PFSK-1 (cell line): Measurements from ENCODE around the gene ROMO1.

Experiments used
- FOXP2 ChIP-seq: optimal IDR thresholded peaks from 2 replicates; pipeline ENCODE3; 2011; ENCODE audit warnings: borderline replicate concordance, control low read depth, inconsistent platforms; ENCODE audit not compliant: insufficient read depth; ENCODE audit errors: extremely low read length, extremely low read depth
- POLR2AphosphoS5 ChIP-seq: IDR thresholded peaks from 2 replicates; pipeline ENCODE4 v1.6.1; 2012; ENCODE audit warnings: low read depth, mild to moderate bottlenecking, control low read depth, low read length, moderate library complexity
- SIN3A ChIP-seq: IDR thresholded peaks from 2 replicates; pipeline ENCODE4 v1.6.1; 2012; ENCODE audit warnings: mild to moderate bottlenecking, low read length, moderate library complexity, borderline replicate concordance; ENCODE audit not compliant: insufficient read depth
- TAF1 ChIP-seq: IDR thresholded peaks from 2 replicates; pipeline ENCODE4 v1.6.1; 2012; ENCODE audit warnings: low read length, control low read depth, borderline replicate concordance; ENCODE audit not compliant: insufficient read depth
- TF ChIP-seq, protein P1 (sequence below), 2 experiments: IDR thresholded peaks; 2 replicates each; pipeline versions ENCODE4 v1.6.1 to v1.8.0; 2011 to 2012; ENCODE audit warnings: low read depth in 2 of 2, low read length in 2 of 2, control low read depth in 1 of 2, inconsistent platforms in 1 of 2, mild to moderate bottlenecking in 1 of 2, moderate library complexity in 1 of 2; ENCODE audit not compliant: insufficient read depth in 1 of 2

ROMO1 gene

DNA sequence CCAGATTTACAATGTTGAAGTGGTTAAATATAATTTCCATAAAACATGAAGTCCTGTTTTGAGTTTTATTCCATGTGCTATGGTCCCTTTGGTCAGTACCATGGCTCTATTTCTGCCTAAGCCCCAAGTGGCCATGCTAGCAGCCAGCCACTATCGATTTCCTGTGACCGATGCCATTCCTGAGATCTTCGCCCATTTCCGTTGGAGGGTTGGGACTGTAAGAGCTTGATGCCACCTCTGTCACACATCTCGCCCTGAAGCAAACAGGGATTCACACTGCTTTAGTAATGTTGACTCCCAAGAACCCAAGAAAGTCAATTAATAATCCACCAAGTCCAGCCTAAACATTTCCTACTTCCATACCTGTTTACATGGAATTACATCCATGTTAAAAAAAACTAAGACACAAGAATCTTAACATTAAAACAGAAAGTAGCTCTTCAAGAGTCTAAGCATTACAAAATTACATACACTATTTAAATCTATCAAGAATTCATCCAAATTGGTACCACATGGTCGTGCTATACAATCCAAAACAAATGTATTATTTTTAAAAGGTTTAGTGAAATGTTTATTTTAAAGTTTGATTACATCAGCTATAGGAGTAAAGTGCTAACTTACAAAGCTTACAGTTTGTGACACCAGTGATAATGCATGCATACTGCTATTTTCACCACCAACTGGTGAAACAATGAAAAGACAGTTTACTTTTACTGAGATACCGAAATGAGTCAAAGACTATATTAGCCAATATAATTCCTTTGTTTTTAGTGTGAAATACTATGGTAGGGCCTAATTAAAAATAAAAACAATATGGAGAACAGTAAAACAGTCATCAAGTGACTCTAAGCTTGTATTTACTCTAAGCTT, 40.3 kb downstream of the ROMO1 start:
- TF ChIP-seq TAF1: no peak
- TF ChIP-seq POLR2AphosphoS5: peak; percentile 4; the same call in 1 of the 2 replicates

DNA sequence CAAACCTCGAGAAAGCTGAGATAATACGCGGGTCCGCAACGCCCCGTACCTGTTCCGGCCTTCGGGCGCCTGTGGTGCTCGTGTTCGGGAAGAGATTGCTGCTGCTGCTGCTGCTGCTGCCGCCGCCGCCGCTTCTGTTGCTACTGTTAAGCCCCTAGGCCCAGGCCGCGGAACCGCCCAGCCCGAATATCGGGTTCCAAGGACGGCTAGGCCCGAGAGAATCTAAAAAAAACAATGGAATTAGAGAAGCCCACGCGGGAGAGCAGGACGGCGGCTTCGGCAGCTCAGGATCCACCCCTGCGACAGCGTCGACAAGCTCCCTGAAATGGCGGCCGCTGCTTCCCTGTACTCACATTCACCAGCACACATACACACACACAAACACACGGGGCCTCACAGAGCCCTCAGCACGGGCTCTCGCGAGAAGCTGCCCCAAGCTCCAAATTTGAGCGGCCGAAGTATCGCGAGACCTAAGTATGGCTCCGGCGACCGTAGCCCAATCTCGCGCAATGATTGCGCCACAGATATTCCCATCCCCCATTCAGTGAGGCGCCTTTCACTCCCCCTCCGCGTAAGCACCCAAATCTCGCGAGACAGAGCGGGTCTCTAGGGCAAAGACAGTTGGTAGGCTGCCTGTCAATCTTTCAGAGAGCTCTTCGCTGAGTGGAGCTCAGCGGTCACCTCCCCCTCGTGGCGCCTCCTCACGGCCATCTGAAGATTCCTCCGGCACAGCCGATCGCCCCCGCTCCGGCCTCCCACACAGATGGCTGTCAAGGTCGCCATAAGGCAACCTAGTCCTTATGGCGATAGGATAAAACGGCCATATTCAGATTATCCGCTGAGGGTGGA, 42.9 kb downstream of the ROMO1 start, which contains the start of gene RBM39:
Gene RBM39 (minus strand): TSS at position 369 of the 849 bp plus-strand sequence. CDS start 1,386 bp downstream, outside the sequence.
- TF ChIP-seq SIN3A (peak; percentile 97), POLR2AphosphoS5 (peak; percentile 93), FOXP2 (peak; percentile 73), TAF1 (peak; percentile 73)
- TF ChIP-seq, protein P1, sequence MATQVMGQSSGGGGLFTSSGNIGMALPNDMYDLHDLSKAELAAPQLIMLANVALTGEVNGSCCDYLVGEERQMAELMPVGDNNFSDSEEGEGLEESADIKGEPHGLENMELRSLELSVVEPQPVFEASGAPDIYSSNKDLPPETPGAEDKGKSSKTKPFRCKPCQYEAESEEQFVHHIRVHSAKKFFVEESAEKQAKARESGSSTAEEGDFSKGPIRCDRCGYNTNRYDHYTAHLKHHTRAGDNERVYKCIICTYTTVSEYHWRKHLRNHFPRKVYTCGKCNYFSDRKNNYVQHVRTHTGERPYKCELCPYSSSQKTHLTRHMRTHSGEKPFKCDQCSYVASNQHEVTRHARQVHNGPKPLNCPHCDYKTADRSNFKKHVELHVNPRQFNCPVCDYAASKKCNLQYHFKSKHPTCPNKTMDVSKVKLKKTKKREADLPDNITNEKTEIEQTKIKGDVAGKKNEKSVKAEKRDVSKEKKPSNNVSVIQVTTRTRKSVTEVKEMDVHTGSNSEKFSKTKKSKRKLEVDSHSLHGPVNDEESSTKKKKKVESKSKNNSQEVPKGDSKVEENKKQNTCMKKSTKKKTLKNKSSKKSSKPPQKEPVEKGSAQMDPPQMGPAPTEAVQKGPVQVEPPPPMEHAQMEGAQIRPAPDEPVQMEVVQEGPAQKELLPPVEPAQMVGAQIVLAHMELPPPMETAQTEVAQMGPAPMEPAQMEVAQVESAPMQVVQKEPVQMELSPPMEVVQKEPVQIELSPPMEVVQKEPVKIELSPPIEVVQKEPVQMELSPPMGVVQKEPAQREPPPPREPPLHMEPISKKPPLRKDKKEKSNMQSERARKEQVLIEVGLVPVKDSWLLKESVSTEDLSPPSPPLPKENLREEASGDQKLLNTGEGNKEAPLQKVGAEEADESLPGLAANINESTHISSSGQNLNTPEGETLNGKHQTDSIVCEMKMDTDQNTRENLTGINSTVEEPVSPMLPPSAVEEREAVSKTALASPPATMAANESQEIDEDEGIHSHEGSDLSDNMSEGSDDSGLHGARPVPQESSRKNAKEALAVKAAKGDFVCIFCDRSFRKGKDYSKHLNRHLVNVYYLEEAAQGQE (IDR thresholded peaks at IDR 0.05; ENCODE audit: insufficient read depth in 1 of 2, low read depth in 2 of 2, low read length in 2 of 2): peak; percentile 16 to 61; a peak in 2 of 4 replicates

DNA sequence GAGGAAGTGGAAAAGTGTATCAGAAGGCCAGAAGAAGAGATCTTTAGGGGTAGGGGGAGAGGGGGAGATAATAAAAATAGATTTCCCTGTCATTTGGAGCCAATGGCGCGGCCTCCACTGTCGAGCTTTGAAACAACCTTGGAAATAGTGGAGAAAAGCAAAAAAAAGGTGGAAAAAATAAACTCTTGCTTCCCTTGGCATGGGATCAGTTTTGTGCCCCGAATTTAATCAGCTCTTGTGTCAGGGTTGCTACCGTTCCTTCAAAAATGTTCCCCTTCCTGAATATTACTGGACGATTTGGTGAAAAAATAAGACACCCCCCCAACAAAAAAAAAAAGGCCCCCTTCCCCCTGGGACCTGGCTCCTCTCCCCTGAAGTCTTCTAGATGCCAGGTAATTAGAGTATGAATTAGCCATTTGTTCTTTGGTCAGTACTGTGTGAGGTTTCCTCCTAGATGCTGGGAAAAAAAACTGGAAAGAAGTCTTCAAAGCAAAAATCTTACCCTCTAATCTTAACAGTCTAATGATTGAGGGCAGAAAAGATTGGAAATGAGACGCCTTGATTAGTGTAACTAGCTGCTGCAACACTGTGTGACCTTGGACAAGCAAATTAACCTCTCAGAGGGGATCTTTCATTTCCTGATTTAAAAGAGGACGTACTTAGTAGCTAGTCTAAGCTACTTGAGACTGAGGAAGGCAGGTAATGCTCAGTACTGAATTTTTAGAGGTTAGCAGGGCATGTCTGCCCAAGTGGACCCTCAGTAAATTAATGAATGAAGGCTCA, 43.7 kb downstream of the ROMO1 start:
- TF ChIP-seq, protein P1 (IDR thresholded peaks at IDR 0.05; ENCODE audit: insufficient read depth in 1 of 2, low read depth in 2 of 2, low read length in 2 of 2): no peak; a peak in 1 of 4 replicates
- TF ChIP-seq POLR2AphosphoS5: 0 out of 2 replicates have a peak, but pooled peaks have one; percentile 44
- TF ChIP-seq SIN3A: 0 out of 2 replicates have a peak, but pooled peaks have one; percentile 23
- no peak for TF ChIP-seq FOXP2
- TF ChIP-seq TAF1: peak; percentile 30; the same call in 1 of the 2 replicates

DNA sequence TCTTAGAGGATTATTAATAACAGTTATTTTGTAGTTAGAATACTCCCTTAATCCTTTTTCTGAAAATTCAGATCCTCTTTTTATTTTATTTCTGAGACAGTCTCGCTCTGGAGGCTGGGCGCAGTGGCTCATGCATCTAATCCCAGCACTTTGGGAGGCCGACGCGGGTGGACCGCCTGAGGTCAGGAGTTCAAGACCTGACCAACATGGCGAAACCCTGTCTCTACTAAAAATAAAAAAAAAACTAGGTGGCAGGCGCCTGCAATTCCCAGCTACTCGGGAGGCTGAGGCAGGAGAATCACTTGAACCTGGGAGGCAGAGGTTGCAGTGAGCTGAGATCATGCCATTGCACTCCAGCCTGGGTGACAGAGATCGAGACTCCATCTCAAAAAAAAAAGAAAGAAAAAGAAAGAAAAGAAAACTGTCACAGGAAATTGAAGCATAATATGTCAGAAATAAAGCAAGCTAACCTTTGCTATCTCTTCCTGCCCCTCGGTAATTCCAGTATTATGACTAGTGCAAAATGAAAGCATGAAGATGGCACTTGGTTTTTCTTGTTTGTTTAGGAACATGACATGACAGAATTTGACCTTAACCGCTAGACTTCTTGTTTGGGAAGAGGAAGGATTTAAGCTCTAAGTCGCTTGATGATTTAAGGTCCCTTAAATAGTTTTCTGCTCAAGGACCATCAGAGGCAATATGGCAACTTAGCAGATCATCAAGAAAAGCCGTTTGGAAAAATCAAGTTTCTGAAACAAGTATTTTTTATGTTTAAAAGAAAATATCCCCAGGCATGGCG, 44.7 kb downstream of the ROMO1 start:
- no peak for TF ChIP-seq SIN3A
- no peak for TF ChIP-seq POLR2AphosphoS5
- TF ChIP-seq, protein P1 (IDR thresholded peaks at IDR 0.05; ENCODE audit: insufficient read depth in 1 of 2, low read depth in 2 of 2, low read length in 2 of 2): no peak
- TF ChIP-seq TAF1: no peak
- TF ChIP-seq FOXP2: no peak
